ENCODE measurements around the gene EMX2. TPM values are rescaled to one million over a fixed set of nuclear protein-coding genes. Genes with fewer than 3 reads are reported as not detected.

The EMX2 gene
- total and polyA plus RNA-seq, 12 donors = 0.13 to 0.59 (median 0.15) TPM; not detected in 7

- DNase-seq = no peak
- intact Hi-C loops (cut with DNase I) = no loop called here
- H3K27ac ChIP-seq = no peak overlapping the region
- 6 to 9% methylated on average over 67 of the region's 67 CpGs for WGBS, 2 donors
- TF ChIP-seq CTCF (IDR thresholded peaks at IDR 0.05) = no peak
- H3K36me3 ChIP-seq = no peaks in the 10 kb centered on the region
- ATAC-seq = peak in 2 of 8 donors; percentile 14 to 33
- peaks cover 55 to 100% (median 100%) of the 10 kb centered on the region in 7 donors for H3K27me3 ChIP-seq
- peak overlapping the region; percentile 20 to 49 (median 36) for H3K4me3 ChIP-seq
- peaks cover 8 to 61% (median 41%) of the 10 kb centered on the region in 9 donors for H3K4me1 ChIP-seq
- no peaks in the 10 kb centered on the region for H3K9me3 ChIP-seq
Observed at GRCh38 chr10:117545141-117546019, 2.8 kb downstream of the EMX2 start.

GRCh38 chr10:117546020-117546580, 3.6 kb downstream of the EMX2 start:
- no peak for TF ChIP-seq CTCF (IDR thresholded peaks at IDR 0.05)
- no peaks in the 10 kb centered on the region for H3K36me3 ChIP-seq
- no peak overlapping the region for H3K4me3 ChIP-seq
- H3K9me3 ChIP-seq = no peaks in the 10 kb centered on the region
- no peak for DNase-seq
- 27 to 28% methylated on average over 16 of the region's 16 CpGs for WGBS, 2 donors
- no peak for ATAC-seq
- intact Hi-C loops (cut with DNase I) = no loop called here
- no peak overlapping the region for H3K27ac ChIP-seq
- H3K27me3 ChIP-seq = peaks cover 59 to 100% (median 100%) of the 10 kb centered on the region in 7 donors
- peaks cover 8 to 61% (median 41%) of the 10 kb centered on the region in 9 donors for H3K4me1 ChIP-seq

- DNase-seq = no peak
- Histone ChIP-seq H3K4me3 (no peak overlapping the region), H3K36me3 (no peaks in the 10 kb centered on the region), H3K4me1 (peaks cover 8 to 63% (median 40%) of the 10 kb centered on the region in 9 donors), H3K27ac (no peak overlapping the region), H3K27me3 (peaks cover 58 to 100% (median 100%) of the 10 kb centered on the region in 7 donors), H3K9me3 (no peaks in the 10 kb centered on the region)
- TF ChIP-seq CTCF (IDR thresholded peaks at IDR 0.05) = no peak
- no peak for ATAC-seq
- 20 to 25% methylated on average over 29 of the region's 29 CpGs for WGBS, 2 donors
- intact Hi-C loops (cut with DNase I) = no loop called here
Observed at GRCh38 chr10:117546581-117547015, 4.1 kb downstream of the EMX2 start.

GRCh38 chr10:117547016-117547715, 4.6 kb downstream of the EMX2 start:
- DNase-seq (no peak), ATAC-seq (no peak)
- H3K27me3 ChIP-seq = peaks cover 56 to 100% (median 100%) of the 10 kb centered on the region in 7 donors
- no peak for TF ChIP-seq CTCF (IDR thresholded peaks at IDR 0.05)
- no peak overlapping the region for H3K4me3 ChIP-seq
- intact Hi-C loops (cut with DNase I) = no loop called here
- H3K27ac ChIP-seq = no peak overlapping the region
- H3K4me1 ChIP-seq = peaks cover 8 to 63% (median 37%) of the 10 kb centered on the region in 9 donors
- no peaks in the 10 kb centered on the region for H3K36me3 ChIP-seq
- H3K9me3 ChIP-seq = no peaks in the 10 kb centered on the region
- 13 to 19% methylated on average over 18 to 20 of the region's 20 CpGs for WGBS, 2 donors

All from heart right ventricle (tissue), 16 donors.